ENCODE measurements around the gene TRAPPC3.
A peak's percentile ranks its signal among the peaks of the same experiment; 100 is the strongest.

Gene TRAPPC3

DNA sequence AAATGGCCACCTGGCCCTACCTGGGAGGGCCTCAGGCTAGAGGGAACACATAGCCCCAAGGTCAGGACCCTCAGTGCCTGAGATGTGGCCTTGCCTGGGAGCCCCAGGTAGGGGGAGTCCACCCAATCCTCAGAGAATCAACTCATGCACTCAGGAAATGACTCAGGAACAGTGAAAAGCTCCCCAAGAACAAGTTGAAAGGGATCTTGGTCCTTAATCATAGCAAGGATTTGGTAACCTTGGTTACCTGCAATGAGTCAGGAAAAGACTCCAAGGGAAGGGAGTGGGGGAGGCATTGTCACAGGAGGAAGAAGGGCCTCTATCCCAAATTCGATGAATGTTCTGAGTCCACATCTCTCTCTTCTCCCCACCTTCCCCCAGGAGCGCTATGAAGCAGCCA is 23.7 kb upstream of the TRAPPC3 start:
- peak; percentile 87 for DNase-seq (ENCODE audit: low read depth)
- H3K4me3 ChIP-seq (ENCODE audit: control insufficient read depth, low read depth, low read length): no peak overlapping the region
- TF ChIP-seq, protein P1, sequence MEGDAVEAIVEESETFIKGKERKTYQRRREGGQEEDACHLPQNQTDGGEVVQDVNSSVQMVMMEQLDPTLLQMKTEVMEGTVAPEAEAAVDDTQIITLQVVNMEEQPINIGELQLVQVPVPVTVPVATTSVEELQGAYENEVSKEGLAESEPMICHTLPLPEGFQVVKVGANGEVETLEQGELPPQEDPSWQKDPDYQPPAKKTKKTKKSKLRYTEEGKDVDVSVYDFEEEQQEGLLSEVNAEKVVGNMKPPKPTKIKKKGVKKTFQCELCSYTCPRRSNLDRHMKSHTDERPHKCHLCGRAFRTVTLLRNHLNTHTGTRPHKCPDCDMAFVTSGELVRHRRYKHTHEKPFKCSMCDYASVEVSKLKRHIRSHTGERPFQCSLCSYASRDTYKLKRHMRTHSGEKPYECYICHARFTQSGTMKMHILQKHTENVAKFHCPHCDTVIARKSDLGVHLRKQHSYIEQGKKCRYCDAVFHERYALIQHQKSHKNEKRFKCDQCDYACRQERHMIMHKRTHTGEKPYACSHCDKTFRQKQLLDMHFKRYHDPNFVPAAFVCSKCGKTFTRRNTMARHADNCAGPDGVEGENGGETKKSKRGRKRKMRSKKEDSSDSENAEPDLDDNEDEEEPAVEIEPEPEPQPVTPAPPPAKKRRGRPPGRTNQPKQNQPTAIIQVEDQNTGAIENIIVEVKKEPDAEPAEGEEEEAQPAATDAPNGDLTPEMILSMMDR (conservative IDR thresholded peaks at IDR 0.05; ENCODE audit: control insufficient read depth, insufficient read depth, low read depth, low read length): no peak

GRCh38 chr1:36172017-36172747 is 22.9 kb upstream of the TRAPPC3 start:
- no peak overlapping the region for H3K4me3 ChIP-seq (ENCODE audit: control insufficient read depth, low read depth, low read length)
- TF ChIP-seq, protein P1 (conservative IDR thresholded peaks at IDR 0.05; ENCODE audit: control insufficient read depth, insufficient read depth, low read depth, low read length): no peak
- DNase-seq (ENCODE audit: low read depth): no peak

DNA sequence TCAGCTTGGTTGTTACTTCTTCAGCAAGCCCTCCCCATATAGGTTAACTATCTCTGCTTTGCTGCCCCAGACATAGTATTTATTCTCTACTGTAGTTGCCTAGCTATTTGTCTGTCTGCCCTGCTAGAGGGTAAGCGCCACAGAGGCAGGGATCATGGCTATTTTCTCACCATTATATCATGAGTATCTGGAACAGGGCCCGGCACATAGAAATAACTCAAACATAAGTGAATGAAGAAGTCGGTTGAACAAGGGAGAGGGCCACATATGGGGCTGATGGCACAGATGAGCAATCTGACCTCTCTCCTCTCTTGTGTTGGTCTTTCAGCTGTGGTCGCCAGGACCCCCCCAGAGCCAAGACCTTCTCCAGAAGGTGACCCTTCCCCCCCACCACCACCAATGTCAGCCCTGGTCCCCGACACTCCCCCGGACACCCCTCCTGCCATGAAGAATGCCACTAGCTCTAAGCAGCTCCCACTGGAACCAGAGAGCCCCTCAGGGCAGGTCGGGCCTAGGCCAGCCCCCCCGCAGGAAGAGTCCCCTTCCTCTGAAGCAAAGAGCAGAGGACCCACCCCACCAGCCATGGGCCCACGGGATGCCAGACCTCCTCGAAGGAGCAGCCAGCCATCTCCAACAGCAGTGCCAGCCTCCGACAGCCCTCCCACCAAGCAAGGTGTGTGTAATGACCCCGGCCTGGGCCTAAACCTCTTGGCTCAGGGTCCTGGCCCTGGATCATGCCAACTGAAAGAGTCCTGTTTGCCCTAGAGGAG is 21.5 kb upstream of the TRAPPC3 start:
- TF ChIP-seq, protein P1 (conservative IDR thresholded peaks at IDR 0.05; ENCODE audit: control insufficient read depth, insufficient read depth, low read depth, low read length): no peak

DNA sequence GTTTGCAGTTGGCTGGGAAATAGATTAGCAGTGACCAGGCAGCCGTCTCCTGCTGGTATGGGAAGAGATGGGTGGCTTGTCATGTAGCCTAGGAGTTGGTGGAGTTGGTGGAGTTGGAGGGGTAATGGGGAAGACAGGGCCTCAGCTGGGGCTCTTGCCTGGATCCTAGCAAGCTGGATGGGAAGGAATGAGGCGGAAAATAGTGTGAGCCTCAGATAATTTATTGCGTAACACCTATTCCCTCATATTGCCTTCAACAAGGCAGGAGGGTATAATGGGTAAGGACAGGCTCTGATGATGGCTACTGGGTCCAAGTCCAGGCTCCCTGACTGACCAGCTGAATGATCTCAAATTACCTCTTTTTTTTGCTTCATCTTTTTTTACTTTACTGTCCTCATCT is 19.2 kb upstream of the TRAPPC3 start:
- no peak for DNase-seq (ENCODE audit: low read depth)
- TF ChIP-seq, protein P1 (conservative IDR thresholded peaks at IDR 0.05; ENCODE audit: control insufficient read depth, insufficient read depth, low read depth, low read length): no peak
- H3K4me3 ChIP-seq (ENCODE audit: control insufficient read depth, low read depth, low read length): no peak overlapping the region

More for the DNA sequence above, 21.5 kb upstream of the TRAPPC3 start:
- no peak overlapping the region for H3K4me3 ChIP-seq (ENCODE audit: control insufficient read depth, low read depth, low read length)
- DNase-seq (ENCODE audit: low read depth): no peak

- TF ChIP-seq, protein P1 (conservative IDR thresholded peaks at IDR 0.05; ENCODE audit: control insufficient read depth, insufficient read depth, low read depth, low read length): no peak
- DNase-seq (ENCODE audit: low read depth): peak; percentile 76
- H3K4me3 ChIP-seq (ENCODE audit: control insufficient read depth, low read depth, low read length): no peak overlapping the region
Observed at GRCh38 chr1:36166938-36167905, 17.9 kb upstream of the TRAPPC3 start.

GRCh38 chr1:36166136-36166535 is 16.9 kb upstream of the TRAPPC3 start:
- TF ChIP-seq, protein P1 (conservative IDR thresholded peaks at IDR 0.05; ENCODE audit: control insufficient read depth, insufficient read depth, low read depth, low read length): no peak
- DNase-seq (ENCODE audit: low read depth): no peak
- no peak overlapping the region for H3K4me3 ChIP-seq (ENCODE audit: control insufficient read depth, low read depth, low read length)
